T-helper 2 cell treated with Interferon-gamma antibody and Interleukin-4, amounts not matched to agents 5 μg/mL and 100 μg/mL, for 36 hours (primary cell): ENCODE measurements around the gene CAMTA1.

Experiments used
- DNase-seq: peaks from one replicate; pipeline ENCODE4 v3.0.0; 2021; ENCODE audit warnings: low spot score
- H3K27ac Mint-ChIP-seq: one replicate; pipeline ENCODE4 v1.8.0; 2021; ENCODE audit warnings: mild to moderate bottlenecking, mixed read lengths
- H3K27me3 Mint-ChIP-seq: one replicate; pipeline ENCODE4 v1.8.0; 2021; ENCODE audit warnings: low read depth, mixed read lengths
- H3K36me3 Mint-ChIP-seq: one replicate; pipeline ENCODE4 v1.8.0; 2021; ENCODE audit warnings: low read depth, mixed read lengths
- H3K4me1 Mint-ChIP-seq: one replicate; pipeline ENCODE4 v1.8.0; 2021; ENCODE audit warnings: low read depth, mixed read lengths
- H3K4me3 Mint-ChIP-seq: one replicate; pipeline ENCODE4 v1.8.0; 2022; ENCODE audit warnings: mild to moderate bottlenecking, moderate library complexity, mixed read lengths
- H3K9me3 Mint-ChIP-seq: one replicate; pipeline ENCODE4 v1.8.0; 2021; ENCODE audit warnings: mixed read lengths

The CAMTA1 gene

GRCh38 chr1:7219031-7219430, 433.8 kb downstream of the CAMTA1 start:
- H3K4me1 Mint-ChIP-seq, result no peaks in the 10 kb centered on the region
- H3K4me3 Mint-ChIP-seq, result no peak overlapping the region
- H3K36me3 Mint-ChIP-seq, result no peaks in the 10 kb centered on the region
- H3K27me3 Mint-ChIP-seq, result peaks cover 4% of the 10 kb centered on the region
- no peak for DNase-seq
- H3K27ac Mint-ChIP-seq, result no peak overlapping the region
- no peaks in the 10 kb centered on the region for H3K9me3 Mint-ChIP-seq

GRCh38 chr1:7220007-7220406, 434.8 kb downstream of the CAMTA1 start:
- H3K36me3 Mint-ChIP-seq, result no peaks in the 10 kb centered on the region
- peaks cover 4% of the 10 kb centered on the region for H3K27me3 Mint-ChIP-seq
- H3K27ac Mint-ChIP-seq, result no peak overlapping the region
- H3K9me3 Mint-ChIP-seq, result no peaks in the 10 kb centered on the region
- H3K4me1 Mint-ChIP-seq, result no peaks in the 10 kb centered on the region
- no peak for DNase-seq
- no peak overlapping the region for H3K4me3 Mint-ChIP-seq

- H3K27me3 Mint-ChIP-seq, result peaks cover 4% of the 10 kb centered on the region
- no peak overlapping the region for H3K27ac Mint-ChIP-seq
- no peak for DNase-seq
- H3K4me1 Mint-ChIP-seq, result no peaks in the 10 kb centered on the region
- H3K9me3 Mint-ChIP-seq, result no peaks in the 10 kb centered on the region
- H3K36me3 Mint-ChIP-seq, result no peaks in the 10 kb centered on the region
- H3K4me3 Mint-ChIP-seq, result no peak overlapping the region
Observed at GRCh38 chr1:7220712-7221252, 435.5 kb downstream of the CAMTA1 start.

DNA sequence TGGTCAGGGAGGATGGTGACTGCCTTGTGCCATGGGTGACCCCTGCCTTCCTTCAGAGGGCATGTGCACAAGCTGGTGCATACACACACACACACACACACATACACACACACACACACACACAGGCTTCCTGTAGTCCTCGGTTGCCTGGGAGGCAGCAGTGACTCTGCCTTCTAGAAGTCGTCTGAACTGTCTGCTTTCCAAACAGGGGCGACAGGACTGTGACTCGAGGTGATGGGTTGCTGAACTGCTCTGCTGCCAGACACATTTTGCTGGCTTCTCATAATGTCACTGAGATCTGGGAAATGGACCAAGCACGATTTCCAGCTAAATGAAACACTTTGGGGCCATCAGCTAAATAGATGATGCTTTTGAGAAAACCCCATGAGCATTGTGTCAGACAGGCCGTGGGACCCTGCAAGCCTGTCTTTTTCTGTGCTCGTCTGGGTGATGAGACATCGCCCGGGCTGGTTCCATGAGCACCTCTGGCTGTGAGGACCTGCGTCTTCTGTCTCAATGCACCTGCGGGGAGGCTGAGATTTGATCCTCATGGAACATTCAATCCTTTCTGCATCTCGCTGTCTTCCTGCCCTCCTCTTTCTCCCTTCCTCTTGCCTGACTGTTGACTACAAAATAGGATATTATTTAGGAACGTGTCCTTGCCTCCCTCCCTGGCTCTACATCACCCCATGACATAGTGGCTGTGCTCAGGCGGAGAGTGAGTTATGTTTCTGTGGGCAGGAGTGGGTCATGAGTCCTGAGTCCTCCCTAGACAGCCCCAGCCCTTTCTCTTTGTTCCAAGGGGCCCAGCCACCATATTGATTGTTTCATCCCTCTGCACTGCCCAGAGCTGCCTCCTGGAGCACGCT, 436.8 kb downstream of the CAMTA1 start:
- no peak overlapping the region for H3K4me3 Mint-ChIP-seq
- H3K9me3 Mint-ChIP-seq, result no peaks in the 10 kb centered on the region
- peaks cover 1% of the 10 kb centered on the region for H3K27me3 Mint-ChIP-seq
- no peak overlapping the region for H3K27ac Mint-ChIP-seq
- H3K36me3 Mint-ChIP-seq, result no peaks in the 10 kb centered on the region
- no peak for DNase-seq
- no peaks in the 10 kb centered on the region for H3K4me1 Mint-ChIP-seq

GRCh38 chr1:7222695-7223015, 437.4 kb downstream of the CAMTA1 start:
- Mint-ChIP-seq H3K27me3 (no peaks in the 10 kb centered on the region), H3K9me3 (no peaks in the 10 kb centered on the region), H3K4me1 (no peaks in the 10 kb centered on the region), H3K27ac (no peak overlapping the region), H3K36me3 (no peaks in the 10 kb centered on the region), H3K4me3 (no peak overlapping the region)
- DNase-seq, result no peak

GRCh38 chr1:7223334-7224080, 438.3 kb downstream of the CAMTA1 start:
- no peak for DNase-seq
- no peaks in the 10 kb centered on the region for H3K9me3 Mint-ChIP-seq
- H3K4me1 Mint-ChIP-seq, result no peaks in the 10 kb centered on the region
- H3K4me3 Mint-ChIP-seq, result no peak overlapping the region
- H3K27ac Mint-ChIP-seq, result no peak overlapping the region
- no peaks in the 10 kb centered on the region for H3K27me3 Mint-ChIP-seq
- H3K36me3 Mint-ChIP-seq, result no peaks in the 10 kb centered on the region

DNA sequence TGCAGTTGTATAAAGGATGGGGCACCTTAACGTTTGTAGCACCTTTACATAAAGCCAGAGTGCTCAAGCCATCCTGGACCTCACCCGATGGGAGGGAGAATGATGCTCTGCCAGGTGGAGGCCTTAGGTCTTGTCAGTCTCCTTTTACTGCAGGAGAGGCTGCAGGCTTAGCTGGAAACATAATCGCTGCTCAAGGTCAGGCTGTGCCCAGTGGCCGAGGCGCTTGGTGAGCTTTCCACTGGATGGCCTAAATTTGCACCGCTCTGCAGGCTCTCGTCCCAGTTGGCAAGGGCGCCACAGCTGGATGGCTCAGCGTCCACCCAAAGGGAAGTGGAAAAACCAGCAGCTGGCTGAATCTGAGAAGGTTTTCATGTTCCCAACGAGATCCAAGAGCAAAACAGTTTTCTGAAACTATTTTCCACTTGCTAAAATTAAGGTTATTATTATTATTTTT, 438.9 kb downstream of the CAMTA1 start:
- no peaks in the 10 kb centered on the region for H3K4me1 Mint-ChIP-seq
- H3K4me3 Mint-ChIP-seq, result no peak overlapping the region
- DNase-seq, result no peak
- no peak overlapping the region for H3K27ac Mint-ChIP-seq
- no peaks in the 10 kb centered on the region for H3K36me3 Mint-ChIP-seq
- no peaks in the 10 kb centered on the region for H3K27me3 Mint-ChIP-seq
- H3K9me3 Mint-ChIP-seq, result no peaks in the 10 kb centered on the region

DNA sequence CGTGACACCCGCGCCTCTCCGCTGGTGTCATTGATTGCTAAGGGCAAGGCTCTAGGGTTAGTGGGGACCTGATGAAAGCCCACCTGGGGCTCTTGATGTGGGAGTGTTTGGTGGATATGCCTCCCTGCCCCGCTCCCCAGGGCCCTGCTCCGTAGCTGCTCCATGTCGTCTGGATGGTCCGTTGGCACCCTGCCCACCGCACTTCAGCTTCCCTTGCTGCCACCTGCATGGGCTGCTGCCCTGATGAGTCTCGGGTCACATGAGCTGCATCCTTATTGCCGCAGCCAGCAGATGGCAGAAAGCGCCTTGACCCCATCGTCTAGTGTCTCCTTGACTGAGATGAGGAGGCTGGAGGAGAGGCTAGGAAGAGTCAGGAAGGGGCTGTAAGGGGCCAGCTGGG, 439.4 kb downstream of the CAMTA1 start:
- no peaks in the 10 kb centered on the region for H3K36me3 Mint-ChIP-seq
- H3K27me3 Mint-ChIP-seq, result no peaks in the 10 kb centered on the region
- no peak overlapping the region for H3K27ac Mint-ChIP-seq
- no peak overlapping the region for H3K4me3 Mint-ChIP-seq
- H3K4me1 Mint-ChIP-seq, result no peaks in the 10 kb centered on the region
- no peak for DNase-seq
- H3K9me3 Mint-ChIP-seq, result no peaks in the 10 kb centered on the region

DNA sequence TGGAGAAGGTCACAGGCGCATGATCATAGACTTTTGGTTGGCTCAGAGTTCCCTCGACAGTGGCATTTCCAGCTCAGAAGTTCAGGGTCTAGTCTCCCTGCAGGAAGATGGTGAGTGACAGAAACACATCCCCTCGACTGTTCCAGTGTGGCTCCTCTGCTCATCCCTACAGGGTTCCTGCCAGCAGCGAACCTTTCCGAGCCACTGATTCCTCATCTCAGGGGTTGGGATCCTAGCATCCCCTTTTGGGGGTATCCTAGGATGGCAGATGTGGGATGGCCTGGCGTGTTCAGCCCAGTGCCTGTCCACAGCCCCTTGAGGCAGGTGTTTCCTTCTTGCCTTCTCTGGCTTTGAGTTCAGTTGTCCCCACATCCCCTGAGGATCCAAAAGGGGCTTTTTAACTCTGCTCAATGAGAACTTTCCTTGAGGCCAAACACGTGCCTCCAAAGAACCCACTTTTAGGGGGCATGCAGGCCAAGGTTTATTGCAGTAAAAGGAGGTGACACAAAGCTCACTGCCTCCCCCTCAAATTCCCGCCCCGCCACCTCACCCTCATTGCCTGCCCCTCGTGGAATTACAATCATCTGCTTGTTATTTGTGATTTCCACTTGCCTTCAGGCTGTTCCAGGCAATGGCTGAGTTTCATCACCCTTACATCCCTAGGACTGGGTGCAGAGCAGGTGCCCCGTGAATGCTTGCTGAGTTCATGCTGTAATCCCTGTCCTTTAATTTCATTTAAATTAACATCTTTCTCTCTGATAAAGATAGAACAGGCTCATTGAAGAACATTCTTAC, 440.7 kb downstream of the CAMTA1 start:
- no peak for DNase-seq
- Mint-ChIP-seq H3K27ac (no peak overlapping the region), H3K4me3 (no peak overlapping the region), H3K4me1 (no peaks in the 10 kb centered on the region), H3K9me3 (no peaks in the 10 kb centered on the region), H3K36me3 (no peaks in the 10 kb centered on the region), H3K27me3 (no peaks in the 10 kb centered on the region)

DNA sequence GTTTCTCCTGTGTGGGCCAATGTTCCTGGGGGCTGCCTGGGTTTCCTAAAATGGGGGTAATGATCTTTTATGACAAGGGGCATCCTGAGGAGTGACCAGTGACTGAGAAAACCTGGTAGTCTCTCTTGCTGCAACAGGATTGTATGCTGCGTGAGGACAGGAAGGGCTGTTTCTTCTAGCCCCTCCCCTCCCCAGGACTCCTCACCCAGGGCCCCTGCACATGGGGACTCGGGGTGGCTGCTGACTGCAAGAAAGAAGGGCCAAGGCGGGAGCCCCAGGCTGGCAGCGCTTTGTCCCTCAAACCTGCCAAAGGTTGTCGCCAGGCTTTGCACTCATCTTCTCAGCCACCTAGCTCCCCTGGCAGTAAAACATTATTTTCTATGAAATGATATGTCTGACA, 442.4 kb downstream of the CAMTA1 start:
- DNase-seq, result no peak
- no peaks in the 10 kb centered on the region for H3K4me1 Mint-ChIP-seq
- no peaks in the 10 kb centered on the region for H3K9me3 Mint-ChIP-seq
- no peak overlapping the region for H3K4me3 Mint-ChIP-seq
- H3K27ac Mint-ChIP-seq, result no peak overlapping the region
- H3K27me3 Mint-ChIP-seq, result no peaks in the 10 kb centered on the region
- H3K36me3 Mint-ChIP-seq, result no peaks in the 10 kb centered on the region

DNA sequence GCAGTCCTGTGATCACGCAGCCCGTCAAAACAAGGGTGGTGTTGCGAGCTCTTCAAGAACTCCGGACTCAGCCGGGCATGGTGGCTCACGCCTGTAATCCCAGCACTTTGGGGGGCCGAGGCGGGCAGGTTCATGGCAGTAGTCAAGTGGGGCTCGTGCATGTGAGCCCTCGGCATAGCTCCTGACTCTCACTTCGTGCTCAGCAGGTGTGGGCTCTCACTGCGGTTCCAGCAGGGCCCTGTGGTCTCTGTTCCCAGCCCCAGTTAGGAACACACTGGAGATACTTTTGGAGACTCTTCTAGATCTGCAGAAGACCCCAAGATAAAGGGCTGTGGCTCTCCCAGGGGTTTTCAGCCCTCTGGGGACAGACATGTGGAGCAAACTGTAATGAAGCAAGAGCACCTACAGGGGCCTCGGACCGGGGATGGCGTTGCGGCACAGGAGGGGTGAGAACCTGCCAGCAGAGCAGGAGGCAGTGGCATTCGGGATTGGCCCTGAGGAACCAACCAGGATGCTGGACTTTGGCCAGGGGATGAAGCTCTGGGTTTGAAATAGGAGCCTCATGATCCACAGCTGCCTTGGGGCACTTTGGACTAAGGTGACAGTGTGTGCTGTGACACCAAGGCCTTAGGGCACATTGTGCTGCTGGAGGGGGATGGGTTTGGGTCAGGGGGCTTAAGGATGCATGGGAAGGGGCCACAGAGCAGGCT, 443.2 kb downstream of the CAMTA1 start:
- DNase-seq, result no peak
- Mint-ChIP-seq H3K4me3 (no peak overlapping the region), H3K27me3 (no peaks in the 10 kb centered on the region)

GRCh38 chr1:7229186-7229585, 443.9 kb downstream of the CAMTA1 start:
- Mint-ChIP-seq H3K36me3 (no peaks in the 10 kb centered on the region), H3K27me3 (no peaks in the 10 kb centered on the region), H3K4me3 (no peak overlapping the region), H3K9me3 (no peaks in the 10 kb centered on the region), H3K4me1 (no peaks in the 10 kb centered on the region), H3K27ac (no peak overlapping the region)
- DNase-seq, result no peak

More for the DNA sequence above, 443.2 kb downstream of the CAMTA1 start:
- Mint-ChIP-seq H3K4me1 (no peaks in the 10 kb centered on the region), H3K9me3 (no peaks in the 10 kb centered on the region), H3K36me3 (no peaks in the 10 kb centered on the region), H3K27ac (no peak overlapping the region)
